HG02973 (cell line): Measurements from ENCODE around the gene AAK1.
"Not testable (repeated sequence)": the region's sequence is repeated elsewhere in the genome, so short reads cannot be mapped to it uniquely, and the experiment has no call there.

Experiments
- ATAC-seq: cut with Tn5 transposase; IDR thresholded peaks from one replicate; pipeline ENCODE4 v1.9.1; 2021; ENCODE audit warnings: moderate library complexity; ENCODE audit not compliant: unreplicated experiment

The AAK1 gene

GRCh38 chr2:69419111-69419510, 224.4 kb downstream of the AAK1 start:
- not testable (repeated sequence) for ATAC-seq

- no peak for ATAC-seq
Observed at GRCh38 chr2:69416147-69416546, 227.4 kb downstream of the AAK1 start.
